Breast epithelium (tissue), 4 donors: ENCODE data around the gene RICTOR. TPM values are rescaled to one million over a fixed set of nuclear protein-coding genes. Genes with fewer than 3 reads are reported as not detected.
A peak's percentile ranks its signal among the peaks of the same experiment; 100 is the strongest.
"Not testable (repeated sequence)": the region's sequence is repeated elsewhere in the genome, so short reads cannot be mapped to it uniquely, and the experiment has no call there.

ENCODE experiments used
- DNase-seq, 2 donors: peaks; one replicate each; pipeline ENCODE4 v3.0.0-alpha.2; 2019; ENCODE audit warnings: low spot score in 2 of 2
- H3K27ac ChIP-seq, 2 donors: fragments of 200-600 bp; sonication (generic) in 1 of 2; one replicate each; pipeline ENCODE4 v1.5.1; 2016 to 2019; ENCODE audit warnings: mild to moderate bottlenecking in 1 of 2
- H3K27me3 ChIP-seq, 2 donors: fragments of 200-600 bp; sonication (generic) in 1 of 2; one replicate each; pipeline versions ENCODE4 v1.5.1 to v1.6.0; 2017 to 2019; ENCODE audit warnings: control low read depth in 1 of 2, mild to moderate bottlenecking in 1 of 2
- H3K36me3 ChIP-seq: fragments of 200-600 bp; one replicate; pipeline ENCODE4 v1.5.1; 2019
- H3K4me1 ChIP-seq, 2 donors: fragments of 200-600 bp; sonication (generic); one replicate each; pipeline ENCODE4 v1.5.1; 2016 to 2019; ENCODE audit warnings: control low read depth in 1 of 2
- H3K4me3 ChIP-seq, 3 donors: fragments of 200-600 bp; sonication (generic); 1 replicate in 2 of 3; 2 replicates in 1 of 3; pipeline ENCODE4 v1.5.1; 2016 to 2019; ENCODE audit warnings: mild to moderate bottlenecking in 3 of 3, moderate library complexity in 2 of 3
- H3K9me3 ChIP-seq, 2 donors: fragments of 200-600 bp; sonication (generic) in 1 of 2; one replicate each; pipeline ENCODE4 v1.5.1; 2016 to 2019; ENCODE audit warnings: control low read depth in 1 of 2
- CTCF ChIP-seq, 3 donors: fragments of 450-650 bp; IDR thresholded peaks; one replicate each; pipeline ENCODE4 v1.5.1; 2016 to 2017; ENCODE audit warnings: antibody characterized with exemption in 3 of 3, mild to moderate bottlenecking in 3 of 3, moderate library complexity in 3 of 3
- POLR2A ChIP-seq: fragments of 450-650 bp; IDR thresholded peaks from one replicate; pipeline ENCODE4 v1.6.1; 2016; ENCODE audit warnings: antibody characterized with exemption, mild to moderate bottlenecking, moderate library complexity
- POLR2AphosphoS5 ChIP-seq, 3 donors: sonication (generic); formaldehyde crosslinking; IDR thresholded peaks; one replicate each; pipeline ENCODE4 v1.6.1; 2017; ENCODE audit warnings: antibody characterized with exemption in 3 of 3
- intact Hi-C: fragments of 100-400 bp; cut with DNase I; formaldehyde crosslinking; loops from one replicate; pipeline ENCODE4 v1.15.1; 2023; ENCODE audit warnings: low total_unique reads
- total RNA-seq, 3 donors: library from RNA; depleted of rRNA; stranded (reverse); fragments of >200 nt; gene quantifications; one replicate each; pipeline ENCODE4 v1.1.0, GENCODE V29; 2016

Gene RICTOR
- total RNA-seq, 3 donors from 2014 or later = 39.0 to 79.2 (median 58.7) TPM

DNA sequence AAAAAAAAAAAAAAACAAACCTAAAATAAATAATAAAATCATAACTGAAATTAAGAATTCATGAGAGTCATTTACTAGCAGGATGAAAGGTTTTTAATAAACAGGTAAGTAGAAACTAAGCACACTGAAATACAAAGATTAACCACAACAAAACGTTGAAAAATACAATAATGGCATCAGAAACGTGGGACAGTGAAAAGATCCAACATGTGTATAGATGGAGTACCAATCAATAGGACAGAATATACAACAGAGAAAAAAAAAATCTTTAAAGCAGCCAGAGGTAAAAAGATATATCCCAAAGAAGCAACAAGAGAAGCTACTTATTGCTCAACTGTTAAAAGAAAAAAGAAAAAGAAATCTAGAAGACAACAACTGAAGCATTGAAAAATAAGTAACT, 75.2 kb downstream of the RICTOR start:
- H3K36me3 ChIP-seq = no peaks in the 10 kb centered on the region
- intact Hi-C loops = no loop called here
- no peak for DNase-seq
- H3K27ac ChIP-seq = no peak overlapping the region
- H3K4me1 ChIP-seq = no peaks in the 10 kb centered on the region
- no peaks in the 10 kb centered on the region for H3K9me3 ChIP-seq
- TF ChIP-seq CTCF (IDR thresholded peaks at IDR 0.05) (no peak), POLR2AphosphoS5 (IDR thresholded peaks at IDR 0.05) (no peak)
- no peaks in the 10 kb centered on the region for H3K27me3 ChIP-seq
- H3K4me3 ChIP-seq = no peak overlapping the region

DNA sequence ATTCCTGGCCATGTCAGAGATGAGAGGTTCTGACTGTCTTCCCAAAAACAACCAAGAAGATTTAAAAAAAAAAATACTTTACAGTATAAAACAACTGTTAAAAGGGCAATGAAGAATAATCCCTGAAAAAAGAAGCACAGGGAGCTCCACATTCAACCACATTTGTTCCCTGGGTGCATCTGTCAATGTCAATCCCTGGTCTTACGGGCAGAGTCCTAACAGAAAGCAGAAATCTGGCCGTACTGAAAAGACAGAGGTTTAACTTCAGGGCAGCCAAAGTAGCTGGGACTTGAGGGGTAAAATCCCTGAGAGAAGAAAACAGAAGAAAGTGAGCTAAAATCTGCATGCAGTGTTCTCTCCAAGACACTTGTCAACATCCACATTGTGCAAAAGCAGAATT, 76.6 kb downstream of the RICTOR start:
- intact Hi-C loops = no loop called here
- Histone ChIP-seq H3K27me3 (no peaks in the 10 kb centered on the region), H3K27ac (no peak overlapping the region)

DNA sequence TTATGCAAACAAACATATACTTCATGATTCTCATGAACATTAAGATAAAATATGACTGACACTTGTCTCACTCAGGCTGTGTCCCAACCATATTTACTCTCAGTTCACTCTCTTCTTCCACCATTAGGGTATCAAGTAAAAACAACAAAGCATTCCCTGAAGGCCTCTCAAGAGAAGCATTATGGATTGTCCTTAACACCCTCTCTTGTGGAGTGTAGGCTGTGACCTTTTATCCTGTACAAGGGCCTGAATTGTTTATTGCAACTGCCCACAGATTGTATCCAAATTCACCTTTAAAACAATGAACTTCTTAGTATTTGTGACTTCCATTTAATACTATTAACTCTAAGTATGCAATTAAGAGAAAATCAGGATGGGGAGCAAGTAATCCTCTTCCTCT, 78.1 kb downstream of the RICTOR start:
- intact Hi-C loops = no loop called here
- Histone ChIP-seq H3K27me3 (no peaks in the 10 kb centered on the region), H3K9me3 (no peaks in the 10 kb centered on the region), H3K4me1 (no peaks in the 10 kb centered on the region), H3K36me3 (no peaks in the 10 kb centered on the region), H3K27ac (no peak overlapping the region), H3K4me3 (no peak overlapping the region)
- no peak for DNase-seq
- TF ChIP-seq CTCF (IDR thresholded peaks at IDR 0.05) (no peak), POLR2AphosphoS5 (IDR thresholded peaks at IDR 0.05) (no peak), POLR2A (no peak)

More for the DNA sequence above, 76.6 kb downstream of the RICTOR start:
- no peaks in the 10 kb centered on the region for H3K4me1 ChIP-seq
- H3K4me3 ChIP-seq = no peak overlapping the region
- TF ChIP-seq POLR2A (no peak), CTCF (IDR thresholded peaks at IDR 0.05) (no peak), POLR2AphosphoS5 (IDR thresholded peaks at IDR 0.05) (no peak)
- no peaks in the 10 kb centered on the region for H3K36me3 ChIP-seq
- no peak for DNase-seq
- no peaks in the 10 kb centered on the region for H3K9me3 ChIP-seq

DNA sequence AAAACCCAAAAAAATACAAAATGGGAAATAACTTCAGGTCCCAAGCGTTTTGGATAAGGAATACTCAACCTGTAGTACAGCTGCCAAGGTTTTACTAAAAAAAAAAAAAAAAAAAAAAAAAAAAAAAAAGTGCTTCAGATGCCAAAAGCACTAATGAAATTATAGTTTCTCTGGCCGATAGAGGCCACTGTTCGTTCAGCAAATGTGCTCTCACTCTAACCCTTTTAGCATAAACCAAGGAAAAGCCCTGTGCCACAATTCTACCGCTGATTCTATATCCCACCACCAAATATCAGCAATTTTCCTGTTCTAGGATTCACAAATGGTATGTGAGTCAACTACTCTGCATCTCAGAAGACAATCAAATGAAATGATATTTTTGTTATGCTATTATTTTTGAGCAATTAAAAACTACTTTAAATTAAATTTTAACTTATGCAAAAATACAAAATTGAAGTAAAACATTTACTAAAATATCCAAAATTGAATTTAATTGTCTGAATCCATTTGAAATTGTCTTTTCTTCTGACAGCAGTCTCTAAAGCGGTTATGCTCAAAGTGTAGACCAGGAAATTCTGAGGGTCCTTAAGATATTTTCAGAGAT, 79.8 kb downstream of the RICTOR start:
- no peak for DNase-seq
- Histone ChIP-seq H3K36me3 (no peaks in the 10 kb centered on the region), H3K27me3 (no peaks in the 10 kb centered on the region), H3K4me1 (no peaks in the 10 kb centered on the region), H3K4me3 (no peak overlapping the region), H3K27ac (no peak overlapping the region), H3K9me3 (no peaks in the 10 kb centered on the region)
- intact Hi-C loops = no loop called here
- TF ChIP-seq POLR2AphosphoS5 (IDR thresholded peaks at IDR 0.05) (no peak), CTCF (IDR thresholded peaks at IDR 0.05) (peak in 2 of 3 donors; percentile 48 to 57)

DNA sequence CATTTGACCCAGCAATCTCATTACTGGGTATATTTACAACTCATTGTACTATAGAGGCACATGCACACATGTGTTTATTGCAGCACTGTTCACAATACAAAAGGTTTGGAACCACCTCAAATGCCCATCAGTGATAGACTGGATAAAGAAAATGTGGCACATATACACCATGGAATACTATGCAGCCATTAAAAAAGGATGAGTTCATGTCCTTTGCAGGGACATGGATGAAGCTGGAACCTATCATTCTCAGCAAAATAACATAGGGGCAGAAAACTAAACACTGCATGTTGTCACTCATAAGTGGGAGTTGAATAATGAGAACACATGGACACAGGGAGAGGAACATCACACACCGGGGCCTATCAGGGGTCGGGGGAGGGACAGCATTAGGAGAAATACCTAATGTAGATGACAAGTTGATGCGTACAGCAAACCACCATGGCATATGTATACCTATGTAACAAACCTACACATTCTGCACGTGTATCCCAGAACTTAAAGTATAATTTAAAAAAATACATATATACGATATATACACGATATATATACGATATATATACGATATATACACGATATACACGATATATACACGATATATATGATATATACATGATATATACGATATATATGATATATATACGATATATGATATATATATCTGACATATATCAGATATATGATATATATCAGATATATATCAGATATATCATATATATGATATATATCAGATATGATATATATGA, 84.1 kb downstream of the RICTOR start:
- H3K27me3 ChIP-seq, DNase-seq, H3K9me3 ChIP-seq, intact Hi-C loops, H3K36me3 ChIP-seq, H3K4me1 ChIP-seq, H3K4me3 ChIP-seq, H3K27ac ChIP-seq: not testable (repeated sequence)
